ENCODE measurements around the gene HDAC1.

Gene HDAC1

GRCh38 chr1:32257227-32257508, 34.7 kb upstream of the HDAC1 start:
- TF ChIP-seq FOXP2 (optimal IDR thresholded peaks at IDR 0.05; ENCODE audit: borderline replicate concordance, extremely low read depth, extremely low read length, insufficient read depth) (no peak), POLR2AphosphoS5 (IDR thresholded peaks at IDR 0.05; ENCODE audit: low read depth, low read length) (no peak), REST (IDR thresholded peaks at IDR 0.05; ENCODE audit: insufficient read depth in 1 of 2, low read depth in 2 of 2, low read length in 2 of 2) (no peak), TAF1 (IDR thresholded peaks at IDR 0.05; ENCODE audit: borderline replicate concordance, insufficient read depth, low read length) (no peak), SIN3A (IDR thresholded peaks at IDR 0.05; ENCODE audit: borderline replicate concordance, insufficient read depth, low read length) (no peak)

GRCh38 chr1:32263744-32264143, 28.1 kb upstream of the HDAC1 start:
- no peak for TF ChIP-seq SIN3A (IDR thresholded peaks at IDR 0.05; ENCODE audit: borderline replicate concordance, insufficient read depth, low read length)
- TF ChIP-seq TAF1 (IDR thresholded peaks at IDR 0.05; ENCODE audit: borderline replicate concordance, insufficient read depth, low read length) = no peak
- TF ChIP-seq FOXP2 (optimal IDR thresholded peaks at IDR 0.05; ENCODE audit: borderline replicate concordance, extremely low read depth, extremely low read length, insufficient read depth) = no peak
- TF ChIP-seq POLR2AphosphoS5 (IDR thresholded peaks at IDR 0.05; ENCODE audit: low read depth, low read length) = no peak
- no peak for TF ChIP-seq REST (IDR thresholded peaks at IDR 0.05; ENCODE audit: insufficient read depth in 1 of 2, low read depth in 2 of 2, low read length in 2 of 2)

GRCh38 chr1:32265846-32266245, 26.0 kb upstream of the HDAC1 start:
- TF ChIP-seq REST (IDR thresholded peaks at IDR 0.05; ENCODE audit: insufficient read depth in 1 of 2, low read depth in 2 of 2, low read length in 2 of 2) (no peak), POLR2AphosphoS5 (IDR thresholded peaks at IDR 0.05; ENCODE audit: low read depth, low read length) (no peak), SIN3A (IDR thresholded peaks at IDR 0.05; ENCODE audit: borderline replicate concordance, insufficient read depth, low read length) (no peak), FOXP2 (optimal IDR thresholded peaks at IDR 0.05; ENCODE audit: borderline replicate concordance, extremely low read depth, extremely low read length, insufficient read depth) (no peak), TAF1 (IDR thresholded peaks at IDR 0.05; ENCODE audit: borderline replicate concordance, insufficient read depth, low read length) (no peak)

- TF ChIP-seq FOXP2 (optimal IDR thresholded peaks at IDR 0.05; ENCODE audit: borderline replicate concordance, extremely low read depth, extremely low read length, insufficient read depth) (no peak), REST (IDR thresholded peaks at IDR 0.05; ENCODE audit: insufficient read depth in 1 of 2, low read depth in 2 of 2, low read length in 2 of 2) (no peak), SIN3A (IDR thresholded peaks at IDR 0.05; ENCODE audit: borderline replicate concordance, insufficient read depth, low read length) (no peak), POLR2AphosphoS5 (IDR thresholded peaks at IDR 0.05; ENCODE audit: low read depth, low read length) (no peak)
Observed at GRCh38 chr1:32266921-32267591, 24.8 kb upstream of the HDAC1 start.

GRCh38 chr1:32269744-32270143, 22.1 kb upstream of the HDAC1 start:
- no peak for TF ChIP-seq POLR2AphosphoS5 (IDR thresholded peaks at IDR 0.05; ENCODE audit: low read depth, low read length)
- no peak for TF ChIP-seq FOXP2 (optimal IDR thresholded peaks at IDR 0.05; ENCODE audit: borderline replicate concordance, extremely low read depth, extremely low read length, insufficient read depth)
- TF ChIP-seq TAF1 (IDR thresholded peaks at IDR 0.05; ENCODE audit: borderline replicate concordance, insufficient read depth, low read length) = no peak

Data from PFSK-1 (cell line).